Measurements from ENCODE around the gene KCNT1.

KCNT1 gene

DNA sequence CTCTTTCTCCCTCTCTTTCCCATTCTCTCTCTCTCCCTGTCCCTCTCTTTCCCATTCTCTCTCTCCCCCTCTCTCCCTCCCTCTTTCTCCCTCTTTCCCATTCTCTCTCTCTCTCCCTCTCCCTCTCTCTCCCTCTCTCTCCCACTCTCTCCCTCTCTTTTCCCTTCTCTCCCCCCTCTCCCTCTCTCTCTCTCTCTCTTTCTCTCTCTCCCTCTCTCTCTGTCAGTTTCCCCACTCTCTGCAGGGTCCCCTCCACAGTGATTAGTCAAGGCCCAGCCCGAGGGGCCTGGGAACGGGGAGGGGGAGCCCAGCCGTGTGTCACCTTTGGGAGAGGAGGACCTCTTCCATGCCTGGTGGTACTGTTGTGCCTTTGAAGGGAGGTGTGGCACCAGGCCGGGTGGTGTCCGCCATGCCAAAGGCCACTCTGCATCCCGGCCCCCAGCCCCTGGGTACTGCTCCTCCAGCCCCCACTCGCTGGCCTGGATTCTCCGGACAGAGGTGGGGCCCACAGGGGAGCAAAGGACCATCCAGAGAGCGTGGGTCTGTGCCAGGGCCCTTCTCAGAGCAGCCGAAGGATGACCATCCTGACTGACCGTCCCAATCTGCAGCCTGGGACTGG lies 25.4 kb downstream of the KCNT1 start:
- DNase-seq = no peak

GRCh38 chr9:135728436-135729110 lies 26.6 kb downstream of the KCNT1 start:
- no peak for DNase-seq

GRCh38 chr9:135729480-135729879 lies 27.5 kb downstream of the KCNT1 start:
- DNase-seq = no peak

DNA sequence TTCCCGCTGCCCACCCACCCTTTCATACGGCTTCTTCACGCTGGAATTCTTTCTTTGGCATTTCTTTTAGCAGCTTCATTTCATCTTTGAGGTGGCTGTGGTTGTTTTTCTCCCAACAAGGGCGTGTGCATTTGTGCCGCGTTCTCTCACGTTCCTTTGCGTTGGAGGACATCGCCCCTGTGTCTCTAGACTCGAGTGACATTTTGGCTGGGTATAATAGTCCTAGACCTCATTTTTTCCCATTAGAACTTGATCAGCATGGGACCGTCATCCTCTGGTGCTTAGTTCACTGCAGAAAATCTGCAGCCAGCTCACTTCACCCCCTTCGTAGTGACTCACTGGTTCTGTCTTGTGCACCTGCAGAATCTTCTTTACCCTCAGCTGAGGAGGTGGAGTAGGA lies 29.5 kb downstream of the KCNT1 start:
- no peak for DNase-seq

DNA sequence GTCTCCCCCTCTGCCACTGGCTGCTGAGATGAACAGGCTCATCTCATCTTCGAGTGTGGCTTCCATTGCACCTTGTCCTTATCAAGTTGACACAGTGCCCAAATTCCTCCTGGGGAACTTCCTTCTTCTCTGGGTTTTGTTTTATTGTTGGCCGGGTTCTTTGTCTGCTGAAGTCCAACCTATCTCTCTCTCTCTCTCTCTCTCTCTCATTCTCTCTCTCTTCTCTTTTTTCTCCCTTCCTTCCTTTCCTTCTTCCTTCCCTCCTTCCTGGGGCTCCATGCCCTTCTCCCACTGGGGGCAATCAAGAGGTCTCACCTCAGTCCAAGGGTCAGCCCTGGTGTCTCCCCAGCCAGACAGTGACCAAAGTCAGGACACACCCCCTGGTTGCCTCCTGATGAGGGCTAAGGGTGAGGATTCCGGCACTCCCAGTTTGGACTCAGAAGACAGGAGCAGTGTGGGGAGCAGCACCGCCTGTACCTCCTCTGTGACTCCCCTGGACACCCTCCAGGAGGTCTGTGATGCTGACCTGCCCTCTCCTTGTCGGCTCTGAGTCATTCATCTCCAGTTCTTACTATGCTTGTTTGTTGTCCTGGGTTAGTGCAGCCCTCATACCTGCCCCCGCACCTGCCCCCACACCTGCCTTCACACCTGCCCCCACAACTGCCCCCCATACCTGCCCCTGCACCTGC lies 30.7 kb downstream of the KCNT1 start:
- no peak for DNase-seq

GRCh38 chr9:135734616-135735144 lies 32.7 kb downstream of the KCNT1 start:
- no peak for DNase-seq

- DNase-seq = no peak
These were observed 34.4 kb downstream of the KCNT1 start for GRCh38 chr9:135736272-135736978.

GRCh38 chr9:135736979-135737839 lies 35.2 kb downstream of the KCNT1 start:
- no peak for DNase-seq

- no peak for DNase-seq
These were observed 36.0 kb downstream of the KCNT1 start for GRCh38 chr9:135737840-135738521.

- DNase-seq = no peak
These were observed 37.6 kb downstream of the KCNT1 start for GRCh38 chr9:135739271-135740220.

- DNase-seq = no peak
These were observed 39.6 kb downstream of the KCNT1 start for GRCh38 chr9:135741276-135742219.

- DNase-seq = no peak
These were observed 41.0 kb downstream of the KCNT1 start for GRCh38 chr9:135743021-135743420.

- no peak for DNase-seq
These were observed 41.8 kb downstream of the KCNT1 start for GRCh38 chr9:135743546-135744332.

DNA sequence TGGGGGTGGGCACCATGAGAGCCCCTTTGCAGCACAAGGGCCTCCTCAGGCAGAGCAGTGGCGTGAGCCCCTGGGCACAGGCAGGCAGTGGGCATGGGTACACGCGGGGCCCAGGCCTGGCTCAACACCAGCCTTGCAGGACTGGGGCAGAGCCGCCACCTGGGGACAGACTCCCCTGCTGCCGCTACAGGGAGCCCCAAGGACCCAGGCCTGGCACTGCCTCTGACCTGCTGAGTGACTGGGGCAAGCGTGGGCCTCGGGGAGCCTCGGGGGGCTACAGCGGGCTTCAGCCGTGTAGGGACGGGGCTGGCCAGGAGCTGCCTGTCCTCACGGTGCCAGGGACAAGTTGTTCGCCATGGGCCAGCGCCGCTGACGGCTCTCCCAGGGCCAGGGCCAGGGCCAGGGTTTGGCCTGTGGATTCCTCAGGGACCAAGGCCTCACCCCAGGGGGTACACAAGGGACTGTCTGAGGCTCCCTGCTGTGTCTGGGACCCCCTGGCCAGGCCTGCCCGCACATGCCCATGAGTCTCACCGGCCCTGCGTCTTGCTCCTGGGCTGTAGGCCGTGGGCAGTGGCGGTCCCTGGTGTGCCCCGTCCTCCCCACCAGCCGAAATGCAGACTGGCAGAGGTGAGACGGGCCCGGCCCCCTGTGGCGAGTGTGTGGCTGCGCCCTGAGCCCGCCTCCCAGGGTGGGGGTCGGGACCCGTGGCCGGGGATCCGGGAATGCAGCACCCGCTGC lies 42.5 kb downstream of the KCNT1 start:
- DNase-seq = no peak

- DNase-seq = no peak
These were observed 43.2 kb downstream of the KCNT1 start for GRCh38 chr9:135745189-135745588.

DNA sequence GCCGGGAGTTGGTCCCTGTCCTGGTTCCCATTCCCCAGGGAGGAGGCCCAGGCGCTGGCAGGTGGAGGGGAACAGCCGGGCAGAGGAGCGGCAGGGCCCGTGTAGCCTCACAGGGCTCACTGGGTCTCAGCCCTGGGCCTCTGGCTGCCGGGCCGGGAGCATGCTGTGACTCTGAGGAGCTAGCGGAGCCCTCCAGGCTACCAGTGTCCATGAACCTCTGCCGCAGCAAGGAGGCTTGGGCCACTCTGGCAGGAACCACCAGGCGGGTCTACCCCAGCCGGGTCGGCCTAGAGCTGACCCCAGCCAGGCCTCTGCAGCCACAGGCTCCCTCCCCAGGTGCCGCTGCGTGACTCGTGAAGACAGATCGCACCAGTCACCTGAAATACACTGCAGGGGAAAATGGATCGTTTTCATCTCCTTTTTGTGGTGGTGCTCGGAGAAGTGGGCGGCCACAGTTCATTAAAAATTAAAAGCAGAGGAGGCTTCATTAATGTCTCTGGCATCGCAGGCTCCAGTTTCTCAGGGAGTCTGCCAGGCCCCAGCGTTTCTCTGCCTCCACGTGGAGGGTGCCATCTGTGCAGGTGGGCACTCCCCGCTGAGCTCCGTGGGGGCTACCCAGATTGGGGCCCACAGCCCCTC lies 43.8 kb downstream of the KCNT1 start:
- DNase-seq = no peak

DNA sequence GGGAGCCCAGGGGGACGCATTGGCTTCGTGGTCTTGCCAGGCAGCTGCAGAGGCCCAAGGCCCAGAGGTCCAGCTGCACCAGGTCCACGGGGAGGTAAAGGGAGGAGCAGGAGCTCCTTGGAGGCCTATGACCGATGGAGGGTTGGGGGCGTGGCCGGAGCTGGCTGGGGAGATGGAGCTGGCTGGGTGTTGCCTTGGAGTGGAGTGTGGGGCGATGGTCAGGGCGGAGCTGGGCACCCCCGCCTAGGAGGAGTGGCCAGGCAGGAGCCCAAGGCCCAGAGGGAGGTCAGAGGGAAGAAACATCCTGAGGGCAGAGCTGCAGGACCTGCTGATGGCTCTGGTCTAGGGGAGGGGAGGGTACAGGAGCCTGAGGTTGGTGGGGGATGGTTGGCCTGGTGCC lies 44.6 kb downstream of the KCNT1 start:
- DNase-seq = no peak
